Glutamatergic neuron (in vitro differentiated cells): ENCODE measurements around the gene PTPRT. TPM values are rescaled to one million over a fixed set of nuclear protein-coding genes. Genes with fewer than 3 reads are reported as not detected.

Source experiments
- DNase-seq: peaks from one replicate; pipeline ENCODE4 v3.0.0; 2022
- H3K27ac Mint-ChIP-seq: one replicate; pipeline ENCODE4 v1.8.0; 2020; ENCODE audit warnings: mild to moderate bottlenecking, mixed read lengths, inconsistent platforms; ENCODE audit not compliant: unreplicated experiment
- H3K27me3 Mint-ChIP-seq: one replicate; pipeline ENCODE4 v1.8.0; 2020; ENCODE audit warnings: mild to moderate bottlenecking, moderate library complexity, mixed read lengths, inconsistent platforms; ENCODE audit not compliant: unreplicated experiment
- H3K36me3 Mint-ChIP-seq: one replicate; pipeline ENCODE4 v1.8.0; 2020; ENCODE audit warnings: mild to moderate bottlenecking, mixed read lengths, inconsistent platforms; ENCODE audit not compliant: unreplicated experiment
- H3K4me1 Mint-ChIP-seq: one replicate; pipeline ENCODE4 v1.8.0; 2020; ENCODE audit warnings: mild to moderate bottlenecking, low read depth, mixed read lengths, inconsistent platforms; ENCODE audit not compliant: unreplicated experiment
- H3K4me3 Mint-ChIP-seq: one replicate; pipeline ENCODE4 v1.8.0; 2020; ENCODE audit warnings: mild to moderate bottlenecking, mixed read lengths, inconsistent platforms; ENCODE audit not compliant: unreplicated experiment
- H3K9me3 Mint-ChIP-seq: one replicate; pipeline ENCODE4 v1.8.0; 2020; ENCODE audit warnings: mild to moderate bottlenecking, moderate library complexity, mixed read lengths, inconsistent platforms; ENCODE audit not compliant: unreplicated experiment
- CTCF ChIP-seq: fragments of 200-600 bp; sonication (generic); IDR thresholded peaks from one replicate; pipeline ENCODE4 v1.5.0; 2021; ENCODE audit not compliant: partially characterized antibody, unreplicated experiment
- total RNA-seq: library from RNA; stranded (reverse); fragmentation: NEBNext Ultra II Directional; extraction: Animal tissue kit (Norgen Biotek cat#: 25700); gene quantifications from one replicate; pipeline ENCODE4 v1.2.1, GENCODE V29; 2021; ENCODE audit not compliant: unreplicated experiment

The PTPRT gene
- total RNA-seq, 1 donor from 2014 or later: 1.9 TPM

GRCh38 chr20:42295592-42295991, 894.1 kb downstream of the PTPRT start:
- Mint-ChIP-seq H3K4me1 (no peaks in the 10 kb centered on the region), H3K27ac (no peak overlapping the region), H3K27me3 (no peaks in the 10 kb centered on the region), H3K4me3 (no peak overlapping the region), H3K9me3 (no peaks in the 10 kb centered on the region), H3K36me3 (no peaks in the 10 kb centered on the region)
- no peak for DNase-seq
- TF ChIP-seq CTCF: no peak

GRCh38 chr20:42294976-42295375, 894.7 kb downstream of the PTPRT start:
- H3K4me1 Mint-ChIP-seq: no peaks in the 10 kb centered on the region
- H3K36me3 Mint-ChIP-seq: no peaks in the 10 kb centered on the region
- no peak overlapping the region for H3K4me3 Mint-ChIP-seq
- no peak for TF ChIP-seq CTCF
- no peaks in the 10 kb centered on the region for H3K27me3 Mint-ChIP-seq
- no peak for DNase-seq
- no peak overlapping the region for H3K27ac Mint-ChIP-seq
- H3K9me3 Mint-ChIP-seq: no peaks in the 10 kb centered on the region

- DNase-seq: no peak
Observed at GRCh38 chr20:42281801-42282200, 907.9 kb downstream of the PTPRT start.

GRCh38 chr20:42276718-42277602, 912.7 kb downstream of the PTPRT start:
- no peaks in the 10 kb centered on the region for H3K9me3 Mint-ChIP-seq
- no peak overlapping the region for H3K4me3 Mint-ChIP-seq
- no peaks in the 10 kb centered on the region for H3K36me3 Mint-ChIP-seq
- TF ChIP-seq CTCF: no peak
- H3K27me3 Mint-ChIP-seq: no peaks in the 10 kb centered on the region
- no peak for DNase-seq
- H3K27ac Mint-ChIP-seq: no peak overlapping the region
- no peaks in the 10 kb centered on the region for H3K4me1 Mint-ChIP-seq

More at GRCh38 chr20:42281801-42282200, 907.9 kb downstream of the PTPRT start:
- H3K4me3 Mint-ChIP-seq: no peak overlapping the region
- no peaks in the 10 kb centered on the region for H3K9me3 Mint-ChIP-seq
- no peak for TF ChIP-seq CTCF
- no peaks in the 10 kb centered on the region for H3K4me1 Mint-ChIP-seq
- H3K27me3 Mint-ChIP-seq: no peaks in the 10 kb centered on the region
- no peak overlapping the region for H3K27ac Mint-ChIP-seq
- no peaks in the 10 kb centered on the region for H3K36me3 Mint-ChIP-seq

GRCh38 chr20:42274986-42275385, 914.7 kb downstream of the PTPRT start:
- Mint-ChIP-seq H3K4me3 (no peak overlapping the region), H3K9me3 (no peaks in the 10 kb centered on the region), H3K27ac (no peak overlapping the region), H3K4me1 (no peaks in the 10 kb centered on the region), H3K36me3 (no peaks in the 10 kb centered on the region), H3K27me3 (no peaks in the 10 kb centered on the region)
- DNase-seq: no peak
- TF ChIP-seq CTCF: no peak
